SK-N-SH treated with all-trans-retinoic acid at 6 μM for 48 hours (cell line): Measurements from ENCODE around the gene ANKRD6.

Source experiments
- ATAC-seq: fragments of 200-7000 bp; cut with Tn5 transposase; 3 replicates; pipeline ENCODE4 v1.9.1; 2020; ENCODE audit warnings: mild to moderate bottlenecking, moderate library complexity
- ARNTL ChIP-seq: fragments of 450-650 bp; formaldehyde crosslinking; IDR thresholded peaks from 2 replicates; pipeline ENCODE4 v1.5.0; 2020; ENCODE audit warnings: low read depth, mild to moderate bottlenecking, moderate library complexity, borderline replicate concordance
- BACH2 ChIP-seq: fragments of 250-450 bp; sonication (Bioruptor Pico); IDR thresholded peaks from 2 replicates; pipeline ENCODE4 v1.9.0; 2021; ENCODE audit warnings: mild to moderate bottlenecking, borderline replicate concordance
- CSDC2 ChIP-seq: fragments of 250-450 bp; sonication (Bioruptor Pico); IDR thresholded peaks from 2 replicates; pipeline ENCODE4 v1.5.0; 2020; ENCODE audit warnings: mild to moderate bottlenecking, moderate library complexity
- ESRRG ChIP-seq: fragments of 250-450 bp; sonication (Bioruptor Pico); IDR thresholded peaks from 2 replicates; pipeline ENCODE4 v1.6.1; 2021; ENCODE audit warnings: mild to moderate bottlenecking
- GLIS3 ChIP-seq: fragments of 250-450 bp; sonication (Bioruptor Pico); IDR thresholded peaks from 2 replicates; pipeline ENCODE4 v1.5.0; 2020; ENCODE audit warnings: mild to moderate bottlenecking, moderate library complexity
- ISL1 ChIP-seq: fragments of 250-450 bp; sonication (Bioruptor Pico); IDR thresholded peaks from 2 replicates; pipeline ENCODE4 v2.1.2; 2022; ENCODE audit warnings: mild to moderate bottlenecking, moderate library complexity
- RARB ChIP-seq: fragments of 250-450 bp; sonication (Bioruptor Pico); IDR thresholded peaks from 2 replicates; pipeline ENCODE4 v1.8.0; 2021; ENCODE audit warnings: mild to moderate bottlenecking, moderate library complexity
- TCF4 ChIP-seq: fragments of 250-450 bp; sonication (Bioruptor Pico); IDR thresholded peaks from 2 replicates; pipeline ENCODE4 v1.8.0; 2021; ENCODE audit warnings: mild to moderate bottlenecking, moderate library complexity, borderline replicate concordance
- TOX ChIP-seq: fragments of 250-450 bp; sonication (Bioruptor Pico); IDR thresholded peaks from 2 replicates; pipeline ENCODE4 v1.8.0; 2021; ENCODE audit warnings: mild to moderate bottlenecking, moderate library complexity, borderline replicate concordance
- ZC3H10 ChIP-seq: fragments of 250-450 bp; sonication (Bioruptor Pico); IDR thresholded peaks from 2 replicates; pipeline ENCODE4 v1.5.1; 2021; ENCODE audit warnings: mild to moderate bottlenecking, moderate library complexity
- ZFP3 ChIP-seq: fragments of 250-450 bp; sonication (Bioruptor Pico); IDR thresholded peaks from 2 replicates; pipeline ENCODE4 v1.5.0; 2020; ENCODE audit warnings: mild to moderate bottlenecking, moderate library complexity
- ZFP30 ChIP-seq: fragments of 450-650 bp; formaldehyde crosslinking; IDR thresholded peaks from 2 replicates; pipeline ENCODE4 v1.5.0; 2022; ENCODE audit warnings: mild to moderate bottlenecking, moderate library complexity
- ZNF70 ChIP-seq: fragments of 450-650 bp; formaldehyde crosslinking; IDR thresholded peaks from 2 replicates; pipeline ENCODE4 v1.5.0; 2020; ENCODE audit warnings: mild to moderate bottlenecking, moderate library complexity
- ZNF8 ChIP-seq: fragments of 450-650 bp; formaldehyde crosslinking; IDR thresholded peaks from 2 replicates; pipeline ENCODE4 v1.5.0; 2020; ENCODE audit warnings: mild to moderate bottlenecking, moderate library complexity
- TF ChIP-seq, protein P1 (sequence below): fragments of 250-450 bp; sonication (Bioruptor Pico); IDR thresholded peaks from 2 replicates; pipeline ENCODE4 v1.5.1; 2021; ENCODE audit warnings: mild to moderate bottlenecking, moderate library complexity
- TF ChIP-seq, protein P2 (sequence below): fragments of 250-450 bp; sonication (Bioruptor Pico); IDR thresholded peaks from 2 replicates; pipeline ENCODE4 v1.8.0; 2020; ENCODE audit warnings: mild to moderate bottlenecking, moderate library complexity, borderline replicate concordance
- TF ChIP-seq, protein P3 (sequence below): fragments of 250-450 bp; sonication (Bioruptor Pico); IDR thresholded peaks from 2 replicates; pipeline ENCODE4 v1.8.0; 2021; ENCODE audit warnings: low read depth, mild to moderate bottlenecking, moderate library complexity, borderline replicate concordance
- TF ChIP-seq, protein P4 (sequence below): fragments of 250-450 bp; sonication (Bioruptor Pico); IDR thresholded peaks from 2 replicates; pipeline ENCODE4 v1.5.0; 2020; ENCODE audit warnings: mild to moderate bottlenecking, moderate library complexity
- TF ChIP-seq, protein P5 (sequence below): fragments of 250-450 bp; sonication (Bioruptor Pico); IDR thresholded peaks from 2 replicates; pipeline ENCODE4 v1.5.1; 2020; ENCODE audit warnings: low read depth, mild to moderate bottlenecking, moderate library complexity

Gene ANKRD6

DNA sequence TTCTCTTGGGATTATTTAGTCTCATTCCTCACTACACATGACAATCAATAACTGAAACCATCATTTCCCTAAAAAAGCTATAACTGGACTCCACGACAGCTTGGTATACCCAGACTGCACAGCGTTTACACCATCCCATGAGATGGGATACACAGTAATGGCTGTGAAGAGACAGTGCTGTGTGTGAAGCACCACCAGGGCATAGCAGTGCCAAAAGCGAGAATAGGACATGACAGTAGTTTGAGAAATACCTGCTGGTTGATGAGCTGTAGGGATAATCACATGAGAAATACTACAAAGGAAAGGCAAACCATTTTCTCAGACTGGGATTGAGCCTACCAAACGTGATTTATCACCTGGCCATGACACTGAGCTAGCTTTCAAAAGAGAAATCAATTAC lies 228.0 kb downstream of the ANKRD6 start:
- TF ChIP-seq ZNF8 (CRISPR knock-in tag) (no peak), TOX (CRISPR knock-in tag) (no peak)
- ATAC-seq, result no peak

DNA sequence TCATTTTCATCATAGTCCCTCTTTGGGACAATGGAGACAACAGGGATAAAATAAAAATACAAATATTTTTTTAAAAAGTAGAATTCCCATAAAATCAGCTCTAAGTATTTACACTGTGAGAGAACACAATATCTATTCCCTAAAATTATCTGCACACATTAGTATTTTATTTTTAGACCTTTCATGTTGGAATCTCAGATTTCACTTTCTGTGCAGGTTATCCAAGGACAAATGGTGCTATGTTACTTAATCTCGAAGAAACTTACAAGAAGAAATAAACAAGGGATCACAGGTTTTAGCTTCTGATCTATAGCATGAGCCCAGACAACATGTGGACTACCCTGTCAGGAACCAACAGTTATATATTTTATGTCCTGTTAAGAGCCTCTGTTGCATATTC lies 228.6 kb downstream of the ANKRD6 start:
- TF ChIP-seq, protein P1, sequence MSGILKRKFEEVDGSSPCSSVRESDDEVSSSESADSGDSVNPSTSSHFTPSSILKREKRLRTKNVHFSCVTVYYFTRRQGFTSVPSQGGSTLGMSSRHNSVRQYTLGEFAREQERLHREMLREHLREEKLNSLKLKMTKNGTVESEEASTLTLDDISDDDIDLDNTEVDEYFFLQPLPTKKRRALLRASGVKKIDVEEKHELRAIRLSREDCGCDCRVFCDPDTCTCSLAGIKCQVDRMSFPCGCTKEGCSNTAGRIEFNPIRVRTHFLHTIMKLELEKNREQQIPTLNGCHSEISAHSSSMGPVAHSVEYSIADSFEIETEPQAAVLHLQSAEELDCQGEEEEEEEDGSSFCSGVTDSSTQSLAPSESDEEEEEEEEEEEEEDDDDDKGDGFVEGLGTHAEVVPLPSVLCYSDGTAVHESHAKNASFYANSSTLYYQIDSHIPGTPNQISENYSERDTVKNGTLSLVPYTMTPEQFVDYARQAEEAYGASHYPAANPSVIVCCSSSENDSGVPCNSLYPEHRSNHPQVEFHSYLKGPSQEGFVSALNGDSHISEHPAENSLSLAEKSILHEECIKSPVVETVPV (CRISPR knock-in tag), result no peak
- TF ChIP-seq BACH2 (CRISPR knock-in tag) (no peak), ZC3H10 (no peak), ESRRG (CRISPR knock-in tag) (no peak), RARB (CRISPR knock-in tag) (no peak), ZNF8 (CRISPR knock-in tag) (no peak), ZFP3 (CRISPR knock-in tag) (no peak), ZNF70 (CRISPR knock-in tag) (no peak), ARNTL (CRISPR knock-in tag) (no peak), CSDC2 (CRISPR knock-in tag) (no peak), ZFP30 (CRISPR knock-in tag) (no peak)
- TF ChIP-seq, protein P2, sequence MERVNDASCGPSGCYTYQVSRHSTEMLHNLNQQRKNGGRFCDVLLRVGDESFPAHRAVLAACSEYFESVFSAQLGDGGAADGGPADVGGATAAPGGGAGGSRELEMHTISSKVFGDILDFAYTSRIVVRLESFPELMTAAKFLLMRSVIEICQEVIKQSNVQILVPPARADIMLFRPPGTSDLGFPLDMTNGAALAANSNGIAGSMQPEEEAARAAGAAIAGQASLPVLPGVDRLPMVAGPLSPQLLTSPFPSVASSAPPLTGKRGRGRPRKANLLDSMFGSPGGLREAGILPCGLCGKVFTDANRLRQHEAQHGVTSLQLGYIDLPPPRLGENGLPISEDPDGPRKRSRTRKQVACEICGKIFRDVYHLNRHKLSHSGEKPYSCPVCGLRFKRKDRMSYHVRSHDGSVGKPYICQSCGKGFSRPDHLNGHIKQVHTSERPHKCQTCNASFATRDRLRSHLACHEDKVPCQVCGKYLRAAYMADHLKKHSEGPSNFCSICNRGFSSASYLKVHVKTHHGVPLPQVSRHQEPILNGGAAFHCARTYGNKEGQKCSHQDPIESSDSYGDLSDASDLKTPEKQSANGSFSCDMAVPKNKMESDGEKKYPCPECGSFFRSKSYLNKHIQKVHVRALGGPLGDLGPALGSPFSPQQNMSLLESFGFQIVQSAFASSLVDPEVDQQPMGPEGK (CRISPR knock-in tag), result no peak
- TF ChIP-seq, protein P3, sequence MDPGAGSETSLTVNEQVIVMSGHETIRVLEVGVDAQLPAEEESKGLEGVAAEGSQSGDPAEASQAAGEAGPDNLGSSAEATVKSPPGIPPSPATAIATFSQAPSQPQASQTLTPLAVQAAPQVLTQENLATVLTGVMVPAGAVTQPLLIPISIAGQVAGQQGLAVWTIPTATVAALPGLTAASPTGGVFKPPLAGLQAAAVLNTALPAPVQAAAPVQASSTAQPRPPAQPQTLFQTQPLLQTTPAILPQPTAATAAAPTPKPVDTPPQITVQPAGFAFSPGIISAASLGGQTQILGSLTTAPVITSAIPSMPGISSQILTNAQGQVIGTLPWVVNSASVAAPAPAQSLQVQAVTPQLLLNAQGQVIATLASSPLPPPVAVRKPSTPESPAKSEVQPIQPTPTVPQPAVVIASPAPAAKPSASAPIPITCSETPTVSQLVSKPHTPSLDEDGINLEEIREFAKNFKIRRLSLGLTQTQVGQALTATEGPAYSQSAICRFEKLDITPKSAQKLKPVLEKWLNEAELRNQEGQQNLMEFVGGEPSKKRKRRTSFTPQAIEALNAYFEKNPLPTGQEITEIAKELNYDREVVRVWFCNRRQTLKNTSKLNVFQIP, result no peak
- TF ChIP-seq, protein P4, sequence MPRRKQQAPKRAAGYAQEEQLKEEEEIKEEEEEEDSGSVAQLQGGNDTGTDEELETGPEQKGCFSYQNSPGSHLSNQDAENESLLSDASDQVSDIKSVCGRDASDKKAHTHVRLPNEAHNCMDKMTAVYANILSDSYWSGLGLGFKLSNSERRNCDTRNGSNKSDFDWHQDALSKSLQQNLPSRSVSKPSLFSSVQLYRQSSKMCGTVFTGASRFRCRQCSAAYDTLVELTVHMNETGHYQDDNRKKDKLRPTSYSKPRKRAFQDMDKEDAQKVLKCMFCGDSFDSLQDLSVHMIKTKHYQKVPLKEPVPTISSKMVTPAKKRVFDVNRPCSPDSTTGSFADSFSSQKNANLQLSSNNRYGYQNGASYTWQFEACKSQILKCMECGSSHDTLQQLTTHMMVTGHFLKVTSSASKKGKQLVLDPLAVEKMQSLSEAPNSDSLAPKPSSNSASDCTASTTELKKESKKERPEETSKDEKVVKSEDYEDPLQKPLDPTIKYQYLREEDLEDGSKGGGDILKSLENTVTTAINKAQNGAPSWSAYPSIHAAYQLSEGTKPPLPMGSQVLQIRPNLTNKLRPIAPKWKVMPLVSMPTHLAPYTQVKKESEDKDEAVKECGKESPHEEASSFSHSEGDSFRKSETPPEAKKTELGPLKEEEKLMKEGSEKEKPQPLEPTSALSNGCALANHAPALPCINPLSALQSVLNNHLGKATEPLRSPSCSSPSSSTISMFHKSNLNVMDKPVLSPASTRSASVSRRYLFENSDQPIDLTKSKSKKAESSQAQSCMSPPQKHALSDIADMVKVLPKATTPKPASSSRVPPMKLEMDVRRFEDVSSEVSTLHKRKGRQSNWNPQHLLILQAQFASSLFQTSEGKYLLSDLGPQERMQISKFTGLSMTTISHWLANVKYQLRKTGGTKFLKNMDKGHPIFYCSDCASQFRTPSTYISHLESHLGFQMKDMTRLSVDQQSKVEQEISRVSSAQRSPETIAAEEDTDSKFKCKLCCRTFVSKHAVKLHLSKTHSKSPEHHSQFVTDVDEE (CRISPR knock-in tag), result no peak
- TF ChIP-seq, protein P5, sequence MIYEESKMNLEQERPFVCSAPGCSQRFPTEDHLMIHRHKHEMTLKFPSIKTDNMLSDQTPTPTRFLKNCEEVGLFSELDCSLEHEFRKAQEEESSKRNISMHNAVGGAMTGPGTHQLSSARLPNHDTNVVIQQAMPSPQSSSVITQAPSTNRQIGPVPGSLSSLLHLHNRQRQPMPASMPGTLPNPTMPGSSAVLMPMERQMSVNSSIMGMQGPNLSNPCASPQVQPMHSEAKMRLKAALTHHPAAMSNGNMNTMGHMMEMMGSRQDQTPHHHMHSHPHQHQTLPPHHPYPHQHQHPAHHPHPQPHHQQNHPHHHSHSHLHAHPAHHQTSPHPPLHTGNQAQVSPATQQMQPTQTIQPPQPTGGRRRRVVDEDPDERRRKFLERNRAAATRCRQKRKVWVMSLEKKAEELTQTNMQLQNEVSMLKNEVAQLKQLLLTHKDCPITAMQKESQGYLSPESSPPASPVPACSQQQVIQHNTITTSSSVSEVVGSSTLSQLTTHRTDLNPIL (CRISPR knock-in tag), result no peak
- TF ChIP-seq, all 23 proteins: peak for 0
- ATAC-seq, result no peak

DNA sequence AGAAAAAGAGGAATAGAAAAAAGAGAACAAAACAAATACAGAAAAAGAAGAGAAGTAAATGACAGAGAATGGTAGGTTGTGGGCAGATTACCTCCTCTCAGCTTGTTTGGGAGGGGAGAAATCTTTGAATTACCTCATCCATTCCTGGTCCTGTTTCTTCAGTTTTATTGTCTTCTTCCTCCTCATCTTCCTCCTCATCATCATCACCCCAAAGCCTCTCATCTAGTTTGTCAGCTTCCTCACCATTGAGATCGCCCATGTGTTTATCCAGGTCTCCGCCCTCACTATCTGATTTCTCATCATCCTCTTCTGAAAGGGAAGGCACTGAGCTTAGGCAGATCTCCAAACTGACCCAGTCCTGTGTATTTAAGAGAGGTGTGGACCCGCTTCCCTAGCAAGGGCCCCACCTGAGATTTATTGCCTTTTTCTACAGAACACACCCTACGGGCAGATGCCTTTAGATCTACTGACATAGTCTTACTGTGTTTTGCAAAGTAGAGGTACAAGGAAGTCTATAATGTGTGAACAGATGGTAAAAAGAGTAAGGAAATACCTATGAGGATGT lies 229.8 kb downstream of the ANKRD6 start:
- no peak for ATAC-seq
- no peak for TF ChIP-seq GLIS3 (CRISPR knock-in tag)
- TF ChIP-seq ZFP30 (CRISPR knock-in tag), result no peak
- TF ChIP-seq, protein P3, result no peak
- TF ChIP-seq ISL1 (CRISPR knock-in tag), result no peak
- TF ChIP-seq, protein P1 (CRISPR knock-in tag), result no peak
- TF ChIP-seq TCF4 (CRISPR knock-in tag), result no peak
